ENCODE measurements around the gene RPE.

GRCh38 chr2:210034087-210034683 lies 31.7 kb downstream of the RPE start:
- TF ChIP-seq, protein P1, sequence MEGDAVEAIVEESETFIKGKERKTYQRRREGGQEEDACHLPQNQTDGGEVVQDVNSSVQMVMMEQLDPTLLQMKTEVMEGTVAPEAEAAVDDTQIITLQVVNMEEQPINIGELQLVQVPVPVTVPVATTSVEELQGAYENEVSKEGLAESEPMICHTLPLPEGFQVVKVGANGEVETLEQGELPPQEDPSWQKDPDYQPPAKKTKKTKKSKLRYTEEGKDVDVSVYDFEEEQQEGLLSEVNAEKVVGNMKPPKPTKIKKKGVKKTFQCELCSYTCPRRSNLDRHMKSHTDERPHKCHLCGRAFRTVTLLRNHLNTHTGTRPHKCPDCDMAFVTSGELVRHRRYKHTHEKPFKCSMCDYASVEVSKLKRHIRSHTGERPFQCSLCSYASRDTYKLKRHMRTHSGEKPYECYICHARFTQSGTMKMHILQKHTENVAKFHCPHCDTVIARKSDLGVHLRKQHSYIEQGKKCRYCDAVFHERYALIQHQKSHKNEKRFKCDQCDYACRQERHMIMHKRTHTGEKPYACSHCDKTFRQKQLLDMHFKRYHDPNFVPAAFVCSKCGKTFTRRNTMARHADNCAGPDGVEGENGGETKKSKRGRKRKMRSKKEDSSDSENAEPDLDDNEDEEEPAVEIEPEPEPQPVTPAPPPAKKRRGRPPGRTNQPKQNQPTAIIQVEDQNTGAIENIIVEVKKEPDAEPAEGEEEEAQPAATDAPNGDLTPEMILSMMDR (IDR thresholded peaks at IDR 0.05), result no peak
- no peak for TF ChIP-seq ZFX (IDR thresholded peaks at IDR 0.05; ENCODE audit: borderline replicate concordance)

Data from 22Rv1 (cell line).